Calu3 (cell line): ENCODE data around the gene CRB2. TPM values are rescaled to one million over a fixed set of nuclear protein-coding genes. Genes with fewer than 3 reads are reported as not detected.

Experiments
- BruUV-seq: library from RNA; stranded (reverse); fragments of 400-500 nt; replicated peaks from 2 replicates; lab custom pipeline; 2021; lab: Mats Ljungman, UMichigan
- CTCF ChIA-PET: fragments of 300-600 bp; sonication (Branson Sonifier 250); formaldehyde crosslinking; loops from one replicate; lab custom pipeline; 2022; ENCODE audit warnings: antibody characterized with exemption; lab: Charles Lee
- DNase-seq: peaks from one replicate; pipeline ENCODE4 v3.0.0; 2022
- H3K27ac Mint-ChIP-seq: one replicate; pipeline ENCODE4 v1.8.0; 2022; ENCODE audit warnings: mixed read lengths; ENCODE audit not compliant: unreplicated experiment
- H3K27me3 Mint-ChIP-seq: one replicate; pipeline ENCODE4 v1.8.0; 2022; ENCODE audit warnings: mixed read lengths; ENCODE audit not compliant: unreplicated experiment
- H3K36me3 Mint-ChIP-seq: one replicate; pipeline ENCODE4 v1.8.0; 2022; ENCODE audit warnings: mild to moderate bottlenecking, moderate library complexity, mixed read lengths; ENCODE audit not compliant: insufficient read depth, unreplicated experiment
- H3K4me1 Mint-ChIP-seq: one replicate; pipeline ENCODE4 v1.8.0; 2022; ENCODE audit warnings: mild to moderate bottlenecking, low read depth, mixed read lengths; ENCODE audit not compliant: unreplicated experiment
- H3K4me3 Mint-ChIP-seq: one replicate; pipeline ENCODE4 v1.8.0; 2022; ENCODE audit warnings: mild to moderate bottlenecking, low read depth, moderate library complexity, mixed read lengths; ENCODE audit not compliant: unreplicated experiment
- H3K9me3 Mint-ChIP-seq: one replicate; pipeline ENCODE4 v1.8.0; 2022; ENCODE audit warnings: low read depth, mixed read lengths; ENCODE audit not compliant: unreplicated experiment
- CTCF ChIP-seq: fragments of 200-600 bp; IDR thresholded peaks from one replicate; pipeline ENCODE4 v1.8.0; 2022; ENCODE audit warnings: antibody characterized with exemption; ENCODE audit not compliant: unreplicated experiment
- intact Hi-C: fragments of 100-400 bp; cut with micrococcal nuclease; formaldehyde crosslinking; loops from one replicate; pipeline ENCODE4 v1.10.0; 2022; ENCODE audit not compliant: unreplicated experiment
- total RNA-seq: library from RNA; stranded (reverse); gene quantifications from 2 replicates; pipeline ENCODE4 v1.2.3, GENCODE V29; 2022

The CRB2 gene
- total RNA-seq, 1 experiment from 2014 or later: not detected

GRCh38 chr9:123400926-123401503, 45.0 kb downstream of the CRB2 start:
- TF ChIP-seq CTCF: no peak
- Mint-ChIP-seq H3K9me3 (no peaks in the 10 kb centered on the region), H3K36me3 (no peaks in the 10 kb centered on the region), H3K4me3 (no peak overlapping the region), H3K27ac (no peak overlapping the region), H3K27me3 (no peaks in the 10 kb centered on the region), H3K4me1 (no peaks in the 10 kb centered on the region)
- CTCF ChIA-PET: interaction anchor here (0.6 kb wide), 1 partner anchor 73 kb away, joined by 6 read pairs; no protein-coding TSS in a partner anchor
- DNase-seq: no peak
- intact Hi-C loops: no loop called here
- no TSS peak for BruUV-seq

- H3K4me1 Mint-ChIP-seq: no peaks in the 10 kb centered on the region
- DNase-seq: peak; percentile 23
- H3K4me3 Mint-ChIP-seq: no peak overlapping the region
- no peaks in the 10 kb centered on the region for H3K9me3 Mint-ChIP-seq
- peak; percentile 41 for TF ChIP-seq CTCF
- intact Hi-C loops: no loop called here
- no peaks in the 10 kb centered on the region for H3K27me3 Mint-ChIP-seq
- no TSS peak for BruUV-seq
- CTCF ChIA-PET: interaction anchor here (0.8 kb wide), 1 partner anchor 636 kb away, joined by 3 read pairs; no protein-coding TSS in a partner anchor
- no peaks in the 10 kb centered on the region for H3K36me3 Mint-ChIP-seq
- no peak overlapping the region for H3K27ac Mint-ChIP-seq
Measured at GRCh38 chr9:123401879-123402513, 46.0 kb downstream of the CRB2 start.

GRCh38 chr9:123402981-123403509, 47.0 kb downstream of the CRB2 start:
- no peak overlapping the region for H3K27ac Mint-ChIP-seq
- CTCF ChIA-PET: no interaction called here

GRCh38 chr9:123406016-123406415, 50.0 kb downstream of the CRB2 start:
- no TSS peak for BruUV-seq
- CTCF ChIA-PET: no interaction called here
- no peaks in the 10 kb centered on the region for H3K9me3 Mint-ChIP-seq
- no peak for DNase-seq
- no peaks in the 10 kb centered on the region for H3K4me1 Mint-ChIP-seq
- no peak overlapping the region for H3K4me3 Mint-ChIP-seq
- H3K27ac Mint-ChIP-seq: no peak overlapping the region
- no peaks in the 10 kb centered on the region for H3K27me3 Mint-ChIP-seq
- no peaks in the 10 kb centered on the region for H3K36me3 Mint-ChIP-seq
- no peak for TF ChIP-seq CTCF
- intact Hi-C loops: no loop called here

More at GRCh38 chr9:123402981-123403509, 47.0 kb downstream of the CRB2 start:
- H3K36me3 Mint-ChIP-seq: no peaks in the 10 kb centered on the region
- intact Hi-C loops: no loop called here
- H3K27me3 Mint-ChIP-seq: no peaks in the 10 kb centered on the region
- no peak for TF ChIP-seq CTCF
- no peaks in the 10 kb centered on the region for H3K4me1 Mint-ChIP-seq
- H3K4me3 Mint-ChIP-seq: no peak overlapping the region
- H3K9me3 Mint-ChIP-seq: no peaks in the 10 kb centered on the region
- no peak for DNase-seq
- no TSS peak for BruUV-seq
